Measurements from ENCODE around the gene AMN.
"Not testable (repeated sequence)": the region's sequence is repeated elsewhere in the genome, so short reads cannot be mapped to it uniquely, and the experiment has no call there.

Gene AMN

DNA sequence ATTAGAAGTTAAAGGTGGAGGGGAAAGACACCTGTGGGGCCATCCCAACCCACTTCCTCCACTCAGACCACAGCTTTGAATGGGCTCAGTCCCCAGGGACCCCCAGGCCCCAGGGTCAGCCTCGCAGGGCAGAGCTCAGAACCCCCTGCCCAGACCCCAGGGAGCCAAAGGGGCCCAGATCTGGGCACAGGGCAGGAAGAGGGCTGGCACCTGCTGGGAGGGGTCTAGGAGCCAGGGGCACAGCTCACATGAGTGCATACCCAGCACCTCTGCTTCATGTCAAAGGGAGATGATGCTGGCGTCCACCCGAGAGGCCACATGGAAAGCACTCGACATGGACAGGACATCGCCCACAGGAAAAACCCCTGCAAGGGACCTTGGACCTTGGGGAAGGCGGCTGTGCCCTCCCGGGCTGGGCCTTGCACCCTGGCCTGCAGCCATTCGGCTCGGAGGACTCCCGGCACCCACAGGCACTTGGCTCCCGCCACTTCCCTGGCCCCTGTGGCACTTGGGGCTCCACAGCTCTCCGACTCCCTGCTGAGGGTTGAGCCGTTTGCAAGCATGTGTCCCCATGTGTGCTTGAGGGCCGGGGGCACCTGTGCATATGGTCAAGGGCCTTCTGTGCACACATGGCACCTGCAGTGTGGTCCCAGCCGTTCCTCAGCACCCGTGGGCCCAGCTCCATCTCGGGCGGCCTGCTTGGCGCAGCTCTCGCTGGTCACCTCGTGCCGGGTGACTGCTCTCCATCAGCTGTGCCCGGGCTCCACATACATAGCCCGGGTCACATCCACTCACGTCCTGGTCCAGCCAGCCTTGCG lies 7.8 kb upstream of the AMN start:
- DNase-seq, result peak; percentile 61

DNA sequence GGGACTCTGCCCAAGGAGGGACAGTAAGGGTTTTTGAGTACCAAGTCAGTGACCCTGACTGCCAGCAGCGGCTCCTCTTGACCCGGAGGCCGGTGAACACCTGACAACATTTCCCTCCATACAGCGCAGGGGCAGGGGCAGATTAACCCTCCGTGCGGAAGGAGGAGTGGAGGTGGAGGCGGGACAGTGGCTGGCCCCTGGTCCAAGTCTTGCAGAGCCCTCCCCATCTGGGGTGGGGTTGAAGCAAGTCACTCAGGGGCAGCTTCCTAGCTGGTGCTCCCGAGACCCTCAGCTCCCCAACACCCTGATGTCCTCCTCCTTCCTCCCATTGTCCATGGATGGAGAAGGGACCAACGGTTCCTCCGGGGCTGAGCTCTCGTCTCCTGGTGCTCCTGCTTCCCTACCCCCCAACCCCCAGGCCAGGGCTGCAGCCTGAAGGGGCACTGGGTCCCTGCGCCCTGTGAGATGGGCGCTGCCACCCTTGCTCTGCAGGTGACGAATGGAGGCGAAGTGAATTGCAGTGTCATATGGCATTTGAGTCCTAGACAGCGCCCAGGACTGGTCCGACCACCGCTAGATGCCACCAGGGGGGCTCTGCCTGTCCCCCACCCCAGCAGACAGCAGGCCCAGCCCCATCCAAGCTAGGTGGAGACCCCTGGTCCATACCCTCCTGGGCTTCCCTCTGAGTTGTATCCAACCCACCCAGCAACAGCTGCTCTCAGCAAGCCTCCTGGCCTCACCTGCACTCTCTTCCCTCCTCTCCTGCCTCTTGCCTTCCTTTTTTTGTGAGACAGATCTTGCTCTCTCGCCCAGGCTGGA lies 7.0 kb upstream of the AMN start:
- DNase-seq, result no peak

DNA sequence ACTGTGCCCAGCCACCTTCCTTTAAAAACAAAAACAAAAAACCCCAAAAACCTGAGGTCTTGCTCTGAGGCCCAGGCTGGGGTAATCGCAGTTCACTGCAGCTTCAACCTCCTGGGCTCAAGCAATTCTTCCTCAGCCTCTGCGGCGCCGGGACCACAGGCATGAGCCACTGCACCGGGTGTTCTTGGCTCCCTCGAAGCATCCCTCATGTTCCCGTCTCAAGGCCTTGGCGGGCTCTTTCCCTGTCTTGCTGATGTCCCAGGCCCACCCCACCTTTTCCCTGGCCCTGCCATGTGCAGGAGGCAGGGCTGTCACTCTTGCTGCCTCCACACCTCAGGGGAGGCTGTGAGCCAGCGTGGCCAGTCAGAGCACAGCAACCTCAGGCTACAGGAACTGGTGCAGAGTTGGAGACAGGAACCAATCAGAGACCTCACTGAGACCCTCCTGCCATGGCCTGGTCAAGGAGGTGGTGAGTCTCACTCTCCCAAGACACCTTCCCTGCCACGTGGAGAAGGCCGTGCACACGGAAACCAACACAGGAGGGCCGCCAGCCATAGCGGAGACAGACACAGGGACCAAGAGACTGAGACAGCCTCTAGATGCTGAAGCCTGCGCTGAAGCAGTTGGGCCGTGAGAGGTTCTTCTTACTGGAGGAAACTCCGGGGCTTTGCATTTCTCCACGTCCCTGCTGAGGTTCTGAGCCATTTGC lies 6.0 kb upstream of the AMN start:
- no peak for DNase-seq

DNA sequence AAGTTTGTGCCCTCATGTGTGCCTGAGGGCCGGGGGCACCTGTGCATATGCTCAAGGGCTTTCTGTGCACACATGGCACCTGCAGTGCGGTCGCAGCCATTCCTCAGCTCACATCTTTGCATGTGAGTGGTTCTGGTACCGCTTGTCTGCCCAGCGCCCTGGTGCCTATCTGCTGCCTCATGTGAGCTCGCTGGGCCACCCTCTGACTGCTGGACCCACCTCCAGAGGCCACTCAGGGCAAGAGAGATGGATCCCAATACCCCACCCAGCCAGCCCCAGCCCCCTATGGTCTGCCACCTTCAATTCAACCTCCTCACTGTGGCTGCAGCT lies 5.4 kb upstream of the AMN start:
- no peak for DNase-seq

DNA sequence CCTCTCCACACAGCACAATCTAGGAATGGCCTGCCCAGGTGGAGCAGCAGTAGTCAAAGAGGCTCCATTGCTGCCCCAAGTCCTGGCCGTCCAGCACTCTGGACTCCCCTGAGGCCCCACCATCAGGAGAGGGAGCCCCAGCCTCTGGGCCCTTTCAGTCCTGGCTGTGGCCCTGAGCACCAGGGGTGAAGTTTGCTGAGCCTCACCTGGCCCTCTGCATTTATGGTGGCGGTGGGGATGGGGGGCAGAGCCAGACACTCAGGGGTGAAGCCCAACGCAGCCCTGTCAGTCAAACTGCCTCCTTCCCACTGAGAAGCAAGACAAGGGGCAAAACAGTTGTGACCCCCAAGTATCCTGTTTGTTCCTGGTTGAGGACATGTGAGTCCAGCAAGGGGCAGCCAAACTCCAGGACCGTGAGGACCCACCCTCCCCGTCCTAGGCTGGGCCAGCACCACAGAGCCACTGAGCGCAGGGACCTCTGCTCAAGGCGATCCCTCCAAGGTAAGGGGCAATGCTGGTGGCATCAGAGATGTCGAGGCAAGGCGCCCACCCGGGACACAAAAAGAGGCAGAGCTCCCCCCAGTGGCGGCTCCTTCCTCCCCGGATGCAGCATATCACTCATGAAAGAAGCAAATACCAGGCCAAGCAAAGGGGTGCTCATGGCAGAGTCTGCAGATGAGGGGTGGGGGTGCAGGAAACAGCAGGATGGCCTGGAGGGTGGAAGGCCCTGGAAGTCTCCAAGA lies 4.8 kb upstream of the AMN start:
- DNase-seq, result peak; percentile 84

DNA sequence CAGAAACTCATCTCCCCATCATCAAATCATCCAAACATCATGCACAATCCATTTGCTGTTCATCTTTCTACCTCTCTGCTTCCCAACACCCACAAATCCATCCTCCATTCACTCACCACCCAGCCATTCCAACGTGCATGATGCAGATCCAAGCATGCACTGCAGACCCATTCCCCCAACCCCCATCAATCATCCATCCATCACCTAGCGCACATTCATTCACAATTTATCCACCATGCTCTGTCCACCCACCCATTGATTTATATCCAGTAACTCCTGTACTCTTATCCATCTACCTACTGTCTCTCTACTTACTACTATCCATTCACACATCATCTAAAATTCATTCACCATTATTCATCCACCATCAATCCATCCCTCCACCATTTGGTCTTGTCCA lies 4.0 kb upstream of the AMN start:
- DNase-seq, result no peak

DNA sequence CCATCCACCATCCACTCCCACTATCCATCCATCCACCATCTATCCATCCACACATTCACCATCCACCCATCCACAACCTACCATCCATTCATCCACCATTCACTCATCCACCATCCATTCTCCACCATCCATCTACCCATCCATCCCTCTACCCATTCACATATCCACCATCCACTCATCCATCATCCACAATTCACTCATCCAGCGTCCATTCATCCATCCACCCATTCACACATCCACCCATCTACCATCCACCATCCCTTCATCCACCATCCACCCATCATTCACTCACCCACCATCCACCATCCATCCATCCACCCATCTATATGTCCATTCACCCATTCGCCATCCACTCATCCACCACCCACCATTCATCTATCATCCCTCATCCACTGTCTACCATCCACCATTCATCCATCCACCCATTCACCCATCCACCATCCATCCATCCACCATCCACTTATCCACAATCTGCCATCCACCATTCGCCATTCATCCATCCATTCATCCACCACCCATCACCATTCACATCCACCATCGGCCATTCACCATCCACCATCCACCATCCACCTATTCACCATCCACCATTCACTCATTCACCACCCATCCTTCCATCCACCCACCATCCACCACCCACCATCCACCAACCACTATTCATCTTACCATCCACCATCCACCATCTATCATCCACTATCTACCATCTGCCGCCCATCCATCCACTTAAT lies 2.0 kb upstream of the AMN start:
- no peak for DNase-seq

DNA sequence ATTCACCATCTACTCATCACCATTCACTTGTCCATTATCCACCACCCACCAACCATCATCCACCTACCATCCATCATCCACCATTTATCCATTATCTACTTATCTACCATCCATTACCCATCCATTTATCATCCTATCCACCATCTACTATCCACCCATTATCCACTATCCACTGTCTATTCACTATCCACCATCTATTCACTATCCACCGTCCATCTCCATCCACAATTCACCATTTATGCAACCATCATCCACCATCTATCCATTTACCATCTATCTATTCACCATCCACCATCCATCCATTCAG lies 1.5 kb upstream of the AMN start:
- DNase-seq, result no peak

DNA sequence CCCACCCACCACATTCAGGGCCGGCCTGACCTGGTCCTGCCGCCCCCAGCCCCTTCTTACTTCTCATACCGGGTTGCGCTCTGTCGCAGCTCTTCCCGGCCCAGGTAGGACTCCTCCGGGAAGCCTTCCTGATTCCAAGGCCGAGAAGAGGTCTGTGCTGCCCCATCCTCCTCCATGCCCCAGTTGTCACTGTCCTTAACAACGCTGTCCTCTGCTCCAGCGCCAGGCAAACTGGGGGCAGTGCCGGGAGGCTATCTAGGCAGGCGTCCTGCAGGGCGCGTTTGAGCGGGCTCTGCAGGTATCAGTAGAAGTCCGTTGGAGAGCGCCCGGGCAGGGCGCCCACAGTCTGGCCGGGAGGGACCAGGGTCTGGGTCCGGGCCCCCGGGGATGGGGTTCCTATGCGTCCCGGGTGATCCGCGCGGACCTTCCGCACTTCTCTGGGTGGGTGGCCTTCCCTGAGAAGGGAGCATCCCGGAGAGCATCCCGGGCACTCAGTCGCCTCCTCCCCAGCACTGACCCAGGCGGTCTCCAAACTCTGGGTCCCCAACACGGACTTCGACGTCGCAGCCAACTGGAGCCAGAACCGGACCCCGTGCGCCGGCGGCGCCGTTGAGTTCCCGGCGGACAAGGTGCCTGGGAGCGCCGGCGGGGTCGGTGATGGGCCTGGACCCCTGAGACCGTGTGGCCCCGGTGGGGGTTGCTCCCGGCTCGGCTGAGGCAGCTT lies 900 bp downstream of the AMN start:
- DNase-seq, result no peak

DNA sequence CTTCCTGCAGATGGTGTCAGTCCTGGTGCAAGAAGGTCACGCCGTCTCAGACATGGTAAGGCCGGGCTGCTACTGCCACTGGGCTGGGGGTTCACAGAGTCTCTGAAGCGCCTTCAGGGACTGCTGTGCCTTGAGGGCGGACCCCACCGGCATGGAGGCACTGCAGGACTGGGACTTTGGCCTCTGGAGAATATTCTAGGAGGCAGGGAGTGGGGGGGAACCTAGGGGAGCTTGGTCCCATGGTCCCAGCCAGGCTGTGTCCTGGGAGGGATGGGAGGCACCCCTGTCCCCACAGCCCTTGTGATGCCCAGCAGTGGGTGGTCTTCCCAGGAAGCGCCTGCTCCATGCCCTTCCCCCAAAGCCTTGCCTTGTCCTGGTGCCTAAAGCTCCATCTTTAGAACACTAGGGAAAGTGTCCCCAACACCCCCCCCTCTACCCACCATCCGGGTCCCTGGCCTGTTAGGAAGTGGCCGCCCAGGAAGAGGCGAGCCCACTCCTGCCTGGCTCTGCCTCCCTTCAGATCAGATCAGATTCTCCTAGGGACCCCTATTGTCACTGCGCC lies 1.5 kb downstream of the AMN start:
- DNase-seq, result no peak

DNA sequence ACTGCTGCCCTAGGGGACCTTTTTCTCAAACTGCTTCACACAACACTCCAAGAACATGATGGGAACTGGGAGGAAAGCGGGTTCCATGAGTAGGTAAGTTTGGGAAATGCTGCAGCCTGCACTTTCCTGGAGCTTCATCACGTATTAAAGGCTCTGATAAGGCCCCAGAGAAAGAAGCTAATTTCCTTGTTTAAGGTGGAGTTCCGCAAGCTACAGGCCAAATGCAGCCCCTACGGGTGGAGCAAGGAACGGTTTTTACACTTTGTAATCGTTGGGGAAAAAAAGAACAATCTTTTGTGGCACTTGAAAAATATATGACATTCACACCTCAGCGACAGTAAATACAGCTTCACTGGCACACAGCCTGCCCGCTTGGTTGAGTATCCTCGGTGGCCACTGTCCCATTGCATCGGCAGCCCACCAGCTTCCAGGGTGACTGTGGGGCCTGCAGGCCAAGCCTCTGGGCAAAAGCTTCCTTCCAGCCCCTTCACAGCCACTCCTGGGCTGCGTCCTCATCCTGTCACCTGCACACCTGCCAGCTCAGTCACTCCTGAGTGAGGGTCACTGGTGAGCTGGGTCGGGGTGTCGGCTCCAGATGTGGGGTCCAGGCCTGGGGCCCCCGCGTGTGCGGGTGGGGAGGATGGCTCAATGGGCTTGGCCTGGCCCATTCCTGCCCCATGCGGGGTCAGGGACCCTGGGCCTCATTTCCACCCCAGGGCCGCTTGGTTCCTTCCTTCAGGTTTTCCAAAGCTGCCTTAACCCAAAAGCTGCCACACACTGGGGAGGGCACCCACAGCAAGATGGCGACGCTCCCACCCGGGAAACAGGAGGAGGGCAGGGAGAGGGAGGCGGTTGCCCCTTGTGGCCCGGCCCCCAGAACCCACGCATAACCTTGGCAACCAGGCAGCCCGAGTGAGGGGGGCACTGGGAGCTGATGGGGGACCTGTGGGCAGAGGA lies 2.4 kb downstream of the AMN start:
- no peak for DNase-seq

DNA sequence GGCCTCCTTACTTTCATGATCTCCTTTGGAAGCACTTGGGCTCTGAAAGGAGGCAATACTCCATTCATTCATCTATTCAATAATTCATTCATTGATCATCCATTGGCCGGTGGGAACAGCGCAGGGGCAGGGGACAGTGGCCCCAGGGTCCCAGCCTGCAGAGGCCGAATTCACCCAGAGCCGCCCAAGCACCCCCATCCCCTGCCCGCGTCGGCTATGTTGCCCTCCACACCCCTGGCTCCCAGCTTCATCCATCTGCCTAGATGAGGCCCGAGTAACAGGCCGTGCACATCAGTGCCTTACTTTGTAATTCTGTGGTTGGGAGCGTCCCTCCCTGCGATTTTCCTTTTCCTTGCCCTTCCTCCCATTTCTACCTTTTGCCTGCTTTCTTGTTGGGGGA lies 3.2 kb downstream of the AMN start:
- DNase-seq, result no peak

DNA sequence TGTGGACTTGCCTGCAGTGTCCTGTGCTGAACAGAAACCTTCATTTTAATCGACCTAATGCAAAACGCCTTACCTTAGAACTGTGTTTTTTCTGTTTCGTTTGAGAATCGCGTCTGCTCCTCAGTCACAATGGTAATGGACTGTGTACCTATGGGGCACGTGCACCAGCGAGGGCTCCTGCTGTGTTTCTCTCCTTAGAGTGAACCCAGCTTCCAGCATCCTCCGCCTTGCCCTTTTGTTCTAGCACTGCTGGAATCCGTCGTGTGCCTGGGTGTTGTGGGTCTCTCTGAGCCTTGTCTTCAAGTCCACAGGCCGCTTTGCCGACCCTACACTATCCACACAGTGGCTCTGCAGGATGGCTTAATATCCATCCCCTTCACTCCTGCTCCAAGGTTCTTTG lies 3.6 kb downstream of the AMN start:
- DNase-seq, result no peak

DNA sequence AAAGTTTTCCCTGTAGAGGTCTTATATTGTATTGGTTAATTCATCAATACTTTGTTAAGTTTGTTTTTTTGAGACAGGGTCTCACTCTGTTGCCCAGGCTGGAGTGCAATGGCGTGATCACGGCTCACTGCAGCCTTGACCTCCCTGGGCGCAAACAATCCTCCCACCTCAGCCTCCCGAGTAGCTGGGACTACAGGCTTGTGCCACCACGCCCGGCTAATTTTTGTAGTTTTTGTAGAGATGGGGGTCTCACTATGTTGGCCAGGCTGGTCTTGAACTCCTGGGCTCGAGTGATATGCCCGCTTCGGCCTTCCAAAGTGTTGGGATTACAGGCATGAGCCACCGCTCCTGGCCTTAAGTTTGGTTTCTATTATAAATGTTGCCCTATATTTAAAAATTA lies 4.4 kb downstream of the AMN start:
- DNase-seq, result not testable (repeated sequence)

DNA sequence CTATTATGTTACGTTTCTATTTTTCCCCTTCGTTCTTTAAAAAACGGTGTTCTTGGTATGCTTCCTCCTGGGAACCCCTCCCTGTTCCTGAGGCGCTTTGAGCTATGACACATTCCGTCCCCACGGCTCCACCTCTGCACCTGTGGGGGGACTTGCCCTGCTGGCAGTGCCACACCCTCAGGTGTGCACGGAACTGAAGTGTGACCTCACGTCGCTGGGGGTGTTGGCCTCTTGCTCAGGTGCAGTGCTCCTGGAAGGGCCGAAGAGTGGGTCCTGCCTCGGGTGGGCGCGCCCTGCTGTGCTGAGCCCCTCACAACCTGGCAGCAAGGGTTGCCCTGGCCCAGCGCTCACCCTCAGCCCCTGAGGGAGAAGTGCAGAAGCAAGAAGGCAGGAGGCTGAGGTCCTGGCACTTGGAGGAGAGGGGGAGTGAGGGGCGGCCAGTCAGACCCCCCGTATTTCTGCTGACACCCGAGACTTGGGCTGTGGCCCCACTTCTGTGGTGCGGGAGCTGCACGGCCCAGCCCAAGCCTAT lies 4.9 kb downstream of the AMN start:
- DNase-seq, result no peak

DNA sequence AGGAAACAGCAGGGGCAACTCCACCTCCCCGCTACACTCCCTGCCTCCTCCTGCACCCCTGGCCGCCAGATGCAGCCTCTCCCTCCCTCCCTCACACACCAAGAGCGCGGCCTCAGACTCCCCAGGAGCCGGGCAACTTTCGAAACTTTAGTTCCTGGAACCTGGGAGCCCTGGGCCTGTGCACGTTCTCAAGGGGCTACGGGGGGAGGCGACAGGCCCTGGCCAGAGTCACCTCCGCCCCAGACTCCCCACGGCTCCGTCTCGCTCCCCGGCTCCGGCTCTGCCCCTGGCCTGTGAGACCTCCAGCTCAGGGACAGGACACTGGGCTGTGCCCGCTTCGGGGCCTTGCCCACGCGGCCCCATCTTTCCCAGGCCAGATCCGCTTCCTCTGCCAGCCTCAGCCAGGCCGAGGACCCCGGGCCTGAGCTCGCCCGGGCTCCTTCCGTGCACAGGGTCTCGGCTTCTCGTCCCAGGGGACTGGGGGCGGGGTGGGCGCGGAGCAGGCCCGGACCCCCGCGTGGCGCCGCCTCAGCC lies 5.5 kb downstream of the AMN start:
- no peak for DNase-seq

DNA sequence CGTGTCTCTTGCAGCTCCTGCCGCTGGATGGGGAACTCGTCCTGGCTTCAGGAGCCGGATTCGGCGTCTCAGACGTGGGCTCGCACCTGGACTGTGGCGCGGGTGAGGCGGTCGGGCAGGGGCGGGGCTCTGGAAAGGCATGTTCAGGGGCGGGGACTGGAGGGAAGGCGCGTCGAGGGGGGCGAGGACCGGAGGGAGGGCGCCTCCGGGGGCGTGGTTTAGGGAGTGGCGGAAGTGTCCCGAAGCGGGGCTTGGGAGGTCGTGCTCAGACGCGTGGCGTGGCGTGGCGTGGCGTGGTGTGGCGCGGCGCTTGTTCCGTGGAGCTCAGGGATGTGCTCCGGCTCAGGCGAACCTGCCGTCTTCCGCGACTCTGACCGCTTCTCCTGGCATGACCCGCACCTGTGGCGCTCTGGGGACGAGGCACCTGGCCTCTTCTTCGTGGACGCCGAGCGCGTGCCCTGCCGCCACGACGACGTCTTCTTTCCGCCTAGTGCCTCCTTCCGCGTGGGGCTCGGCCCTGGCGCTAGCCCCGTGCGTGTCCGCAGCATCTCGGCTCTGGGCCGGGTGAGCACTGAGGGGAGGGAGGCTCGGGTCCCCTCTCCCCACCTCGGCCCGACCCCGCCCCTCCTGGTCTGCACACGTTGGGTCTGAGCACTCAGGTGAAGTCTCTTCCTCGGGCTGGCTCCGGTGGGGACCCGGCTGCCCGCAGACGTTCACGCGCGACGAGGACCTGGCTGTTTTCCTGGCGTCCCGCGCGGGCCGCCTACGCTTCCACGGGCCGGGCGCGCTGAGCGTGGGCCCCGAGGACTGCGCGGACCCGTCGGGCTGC lies 6.2 kb downstream of the AMN start:
- DNase-seq, result peak; percentile 89

DNA sequence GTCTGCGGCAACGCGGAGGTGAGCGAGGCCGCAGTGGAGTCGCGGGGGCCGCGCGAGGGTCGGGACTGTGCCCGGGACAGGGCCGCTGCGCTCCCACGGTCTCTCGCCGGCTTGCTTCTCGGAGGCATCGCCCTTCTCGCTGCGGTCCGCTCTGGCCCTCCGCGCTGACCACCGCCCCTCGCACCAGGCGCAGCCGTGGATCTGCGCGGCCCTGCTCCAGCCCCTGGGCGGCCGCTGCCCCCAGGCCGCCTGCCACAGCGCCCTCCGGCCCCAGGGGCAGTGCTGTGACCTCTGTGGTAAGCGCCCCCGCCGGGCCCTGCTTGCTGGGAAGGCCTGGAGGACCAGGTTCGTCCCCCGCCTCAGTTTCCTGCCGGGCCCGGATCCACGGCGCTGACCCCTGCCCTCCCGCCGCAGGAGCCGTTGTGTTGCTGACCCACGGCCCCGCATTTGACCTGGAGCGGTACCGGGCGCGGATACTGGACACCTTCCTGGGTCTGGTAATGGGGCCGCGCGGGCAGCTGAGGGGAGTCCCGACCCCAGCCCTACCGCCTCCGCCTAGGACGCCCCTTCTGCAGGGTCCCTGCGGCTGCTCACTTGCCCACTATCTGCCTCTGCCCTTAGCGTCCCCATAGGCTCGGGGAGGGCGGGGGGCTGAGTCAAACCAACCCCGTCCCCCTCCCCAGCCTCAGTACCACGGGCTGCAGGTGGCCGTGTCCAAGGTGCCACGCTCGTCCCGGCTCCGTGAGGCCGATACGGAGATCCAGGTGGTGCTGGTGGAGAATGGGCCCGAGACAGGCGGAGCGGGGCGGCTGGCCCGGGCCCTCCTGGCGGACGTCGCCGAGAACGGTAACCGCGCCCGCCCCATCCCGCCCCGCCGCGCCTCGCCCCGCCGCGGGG lies 7.0 kb downstream of the AMN start:
- no peak for DNase-seq
